Liver (tissue), 3 donors: ENCODE data around the gene BFSP2.

Experiments used
- CTCF ChIP-seq: fragments of 150-350 bp; IDR thresholded peaks from 2 replicates; pipeline ENCODE4 v1.5.1; 2017; ENCODE audit warnings: improper control_type of control experiment, low read depth, low read length; ENCODE audit not compliant: missing input control
- GABPA ChIP-seq, 2 donors: IDR thresholded peaks in 1 of 2; conservative IDR thresholded peaks in 1 of 2; 2 replicates each; pipeline ENCODE4 v1.6.1; 2016; ENCODE audit warnings: antibody characterized with exemption in 2 of 2, mild to moderate bottlenecking in 1 of 2, moderate library complexity in 1 of 2
- RAD21 ChIP-seq, 2 donors: IDR thresholded peaks; 2 replicates each; pipeline ENCODE4 v1.6.1; 2016; ENCODE audit warnings: antibody characterized with exemption in 2 of 2, mild to moderate bottlenecking in 2 of 2
- ZBTB33 ChIP-seq: IDR thresholded peaks from 2 replicates; pipeline ENCODE4 v1.6.1; 2016; ENCODE audit warnings: antibody characterized with exemption
- TF ChIP-seq, protein P1 (sequence below): IDR thresholded peaks from 2 replicates; pipeline ENCODE4 v1.6.1; 2016; ENCODE audit warnings: antibody characterized with exemption
- donor health status: healthy.
- donor health status: healthy.

GRCh38 chr3:133475245-133476010 lies 75.6 kb downstream of the BFSP2 start:
- no peak for TF ChIP-seq CTCF
- TF ChIP-seq RAD21 (IDR thresholded peaks at IDR 0.05) = peak; percentile 6 to 14
- no peak for TF ChIP-seq GABPA (IDR thresholded peaks at IDR 0.05 in 1 of 2, conservative IDR thresholded peaks at IDR 0.05 in 1 of 2)
- TF ChIP-seq ZBTB33 = no peak
- TF ChIP-seq, protein P1, sequence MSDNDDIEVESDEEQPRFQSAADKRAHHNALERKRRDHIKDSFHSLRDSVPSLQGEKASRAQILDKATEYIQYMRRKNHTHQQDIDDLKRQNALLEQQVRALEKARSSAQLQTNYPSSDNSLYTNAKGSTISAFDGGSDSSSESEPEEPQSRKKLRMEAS = no peak
